OCI-LY7 (cell line): ENCODE data around the gene GOSR1.
"Not testable (repeated sequence)": the region's sequence is repeated elsewhere in the genome, so short reads cannot be mapped to it uniquely, and the experiment has no call there.

Experiments used
- CTCF ChIP-seq: fragments of 200-600 bp; sonication (generic); conservative IDR thresholded peaks from 2 replicates; pipeline ENCODE4 v1.5.1; 2014; ENCODE audit warnings: mild to moderate bottlenecking, antibody characterized with exemption, low read length, moderate library complexity, mixed read lengths
- EZH2phosphoT487 ChIP-seq: fragments of 200-600 bp; sonication (generic); IDR thresholded peaks from 2 replicates; pipeline ENCODE4 v1.6.1; 2018; ENCODE audit warnings: low read depth, borderline replicate concordance, mild to moderate bottlenecking, mixed run types, antibody characterized with exemption, low read length, moderate library complexity, mixed read lengths

DNA sequence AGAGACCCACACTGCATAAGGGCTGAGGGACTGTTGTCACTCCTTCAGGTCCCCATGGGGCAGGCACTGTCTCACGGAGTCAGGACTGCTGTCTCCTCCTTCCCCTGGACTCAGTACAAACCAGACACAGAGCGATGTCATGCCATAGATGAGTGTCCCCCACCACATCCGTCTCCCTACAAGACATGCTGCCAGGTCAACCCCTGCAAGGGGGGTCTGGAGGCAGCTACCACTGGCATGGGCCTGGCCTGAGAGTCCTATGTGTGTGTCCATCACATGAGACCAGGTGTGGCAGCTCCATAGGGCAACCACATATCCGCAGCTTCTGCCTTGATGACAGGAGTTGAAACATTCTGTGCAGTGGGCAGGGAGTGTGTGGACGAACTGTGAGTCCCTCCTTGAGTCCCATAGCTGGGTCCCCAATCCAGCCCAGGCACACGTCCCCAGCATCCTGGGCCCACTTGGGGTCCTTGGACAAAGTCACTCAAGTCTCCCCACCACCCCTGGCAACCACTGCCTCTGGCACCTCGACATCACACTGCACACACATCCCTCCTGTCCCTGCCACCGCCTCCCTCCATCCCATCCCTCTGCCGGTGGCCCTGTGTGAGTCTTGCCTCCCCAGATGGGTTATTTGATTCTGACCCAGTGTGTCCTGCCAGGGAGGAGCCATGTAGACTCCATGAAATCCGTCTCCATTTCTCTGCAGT lies 89.5 kb downstream of the GOSR1 start:
- not testable (repeated sequence) for TF ChIP-seq CTCF, EZH2phosphoT487
